Progenitor cell of endocrine pancreas (in vitro differentiated cells): ENCODE data around the gene LMTK2. TPM values are rescaled to one million over a fixed set of nuclear protein-coding genes. Genes with fewer than 3 reads are reported as not detected.

Source experiments
- DNase-seq: peaks from one replicate; pipeline ENCODE4 v3.0.0; 2021; ENCODE audit warnings: low spot score; ENCODE audit not compliant: unreplicated experiment
- H3K27ac Mint-ChIP-seq: 2 replicates; pipeline ENCODE4 v1.8.0; 2021; ENCODE audit warnings: mild to moderate bottlenecking, moderate library complexity, mixed read lengths
- H3K27me3 Mint-ChIP-seq: 2 replicates; pipeline ENCODE4 v1.8.0; 2021; ENCODE audit warnings: mixed read lengths
- H3K36me3 Mint-ChIP-seq: 2 replicates; pipeline ENCODE4 v1.8.0; 2022; ENCODE audit warnings: mixed read lengths; ENCODE audit not compliant: insufficient read depth
- H3K4me1 Mint-ChIP-seq: 2 replicates; pipeline ENCODE4 v1.8.0; 2021; ENCODE audit warnings: low read depth, mixed read lengths
- H3K4me3 Mint-ChIP-seq: 2 replicates; pipeline ENCODE4 v1.8.0; 2021; ENCODE audit warnings: low read depth, mild to moderate bottlenecking, moderate library complexity, mixed read lengths
- H3K9me3 Mint-ChIP-seq: 2 replicates; pipeline ENCODE4 v1.8.0; 2021; ENCODE audit warnings: low read depth, mixed read lengths
- CTCF ChIP-seq: fragments of 200-600 bp; sonication (generic); IDR thresholded peaks from one replicate; pipeline ENCODE4 v1.5.0; 2021; ENCODE audit warnings: antibody characterized with exemption, mild to moderate bottlenecking; ENCODE audit not compliant: unreplicated experiment
- total RNA-seq: library from RNA; stranded (reverse); gene quantifications from 2 replicates; pipeline ENCODE4 v1.2.1, GENCODE V29; 2021

The LMTK2 gene
- total RNA-seq, 1 donor from 2014 or later, result 32.3 TPM

- DNase-seq, result peak; percentile 57
- peak; percentile 91 for TF ChIP-seq CTCF
Measured at GRCh38 chr7:98168181-98168903, 61.7 kb downstream of the LMTK2 start.

GRCh38 chr7:98168904-98169621 lies 62.4 kb downstream of the LMTK2 start:
- Mint-ChIP-seq H3K27me3 (no peaks in the 10 kb centered on the region), H3K9me3 (no peaks in the 10 kb centered on the region), H3K27ac (no peak overlapping the region), H3K4me1 (peaks cover 16% of the 10 kb centered on the region), H3K36me3 (peaks cover 7% of the 10 kb centered on the region), H3K4me3 (no peak overlapping the region)
- no peak for DNase-seq
- no peak for TF ChIP-seq CTCF

More at GRCh38 chr7:98168181-98168903, 61.7 kb downstream of the LMTK2 start:
- Mint-ChIP-seq H3K27ac (no peak overlapping the region), H3K9me3 (no peaks in the 10 kb centered on the region), H3K4me1 (peaks cover 16% of the 10 kb centered on the region), H3K4me3 (no peak overlapping the region), H3K36me3 (peaks cover 7% of the 10 kb centered on the region), H3K27me3 (no peaks in the 10 kb centered on the region)

- TF ChIP-seq CTCF, result no peak
- H3K4me3 Mint-ChIP-seq, result no peak overlapping the region
- no peaks in the 10 kb centered on the region for H3K27me3 Mint-ChIP-seq
- H3K4me1 Mint-ChIP-seq, result peaks cover 24% of the 10 kb centered on the region
- no peaks in the 10 kb centered on the region for H3K9me3 Mint-ChIP-seq
- DNase-seq, result no peak
- peaks cover 13% of the 10 kb centered on the region for H3K36me3 Mint-ChIP-seq
- H3K27ac Mint-ChIP-seq, result no peak overlapping the region
Measured at GRCh38 chr7:98170966-98171365, 64.3 kb downstream of the LMTK2 start.

GRCh38 chr7:98171449-98171848 lies 64.8 kb downstream of the LMTK2 start:
- no peak for TF ChIP-seq CTCF
- Mint-ChIP-seq H3K4me1 (peaks cover 24% of the 10 kb centered on the region), H3K36me3 (peaks cover 13% of the 10 kb centered on the region), H3K27me3 (no peaks in the 10 kb centered on the region), H3K9me3 (no peaks in the 10 kb centered on the region), H3K27ac (no peak overlapping the region), H3K4me3 (no peak overlapping the region)
- no peak for DNase-seq

- H3K9me3 Mint-ChIP-seq, result no peaks in the 10 kb centered on the region
- peaks cover 24% of the 10 kb centered on the region for H3K4me1 Mint-ChIP-seq
- H3K27ac Mint-ChIP-seq, result no peak overlapping the region
- no peak overlapping the region for H3K4me3 Mint-ChIP-seq
- peaks cover 13% of the 10 kb centered on the region for H3K36me3 Mint-ChIP-seq
- TF ChIP-seq CTCF, result no peak
- H3K27me3 Mint-ChIP-seq, result no peaks in the 10 kb centered on the region
- no peak for DNase-seq
Measured at GRCh38 chr7:98174334-98175259, 67.9 kb downstream of the LMTK2 start.
